Glomerular endothelial cell (primary cell): ENCODE results near the gene AUH. TPM values are rescaled to one million over a fixed set of nuclear protein-coding genes. Genes with fewer than 3 reads are reported as not detected.

Source experiments
- DNase-seq: peaks from one replicate; pipeline ENCODE4 v3.0.0-alpha.2; 2011; ENCODE audit warnings: low read depth, low spot score; ENCODE audit errors: extremely low read depth
- total RNA-seq: library from RNA; depleted of rRNA; stranded (reverse); fragments of >200 nt; gene quantifications from 2 replicates; pipeline ENCODE4 v1.2.3, GENCODE V29; 2015

AUH gene
- total RNA-seq, 1 donor from 2014 or later, result 10.2 TPM

GRCh38 chr9:91178281-91179236 is 183.2 kb downstream of the AUH start:
- DNase-seq, result no peak

- DNase-seq, result no peak
Observed at GRCh38 chr9:91177661-91178280, 183.9 kb downstream of the AUH start.

- no peak for DNase-seq
Observed at GRCh38 chr9:91177081-91177480, 184.6 kb downstream of the AUH start.

GRCh38 chr9:91176426-91176825 is 185.3 kb downstream of the AUH start:
- no peak for DNase-seq

- no peak for DNase-seq
Observed at GRCh38 chr9:91174772-91175171, 186.9 kb downstream of the AUH start.

GRCh38 chr9:91172329-91172728 is 189.4 kb downstream of the AUH start:
- DNase-seq, result no peak

GRCh38 chr9:91170951-91171350 is 190.8 kb downstream of the AUH start:
- no peak for DNase-seq

GRCh38 chr9:91166796-91167366 is 194.8 kb downstream of the AUH start:
- DNase-seq, result no peak

GRCh38 chr9:91164724-91165520 is 196.8 kb downstream of the AUH start:
- peak; percentile 36 for DNase-seq

Other genes with a start within 250 kb of the AUH start
- gene NFIL3, start 61.9 kb upstream of the AUH start, total RNA-seq, result 8.6 and 10.8 TPM in 2 replicates